ENCODE measurements around the gene UBA7. TPM values are rescaled to one million over a fixed set of nuclear protein-coding genes. Genes with fewer than 3 reads are reported as not detected.

The UBA7 gene
- total RNA-seq, 1 experiment from 2014 or later, result 12.5 TPM

DNA sequence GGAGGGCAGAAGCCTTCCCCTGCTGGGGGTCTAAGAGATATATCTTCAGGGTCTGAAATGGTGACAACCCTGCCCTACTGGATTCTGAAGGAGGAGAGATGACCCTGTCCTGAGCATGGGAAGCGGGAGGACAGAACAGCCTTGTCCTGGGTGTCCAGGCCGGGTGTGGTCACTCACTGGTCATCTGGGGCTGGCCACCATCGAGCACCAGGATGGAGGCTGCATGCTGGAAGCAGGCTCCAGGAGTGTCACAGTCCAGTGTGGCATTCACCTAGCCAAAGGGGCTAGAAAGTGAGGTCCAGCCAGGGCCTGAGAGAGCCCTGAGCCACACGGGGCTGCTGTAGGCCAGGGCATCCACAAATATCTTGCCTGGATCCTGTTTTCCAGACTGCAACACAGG, 19.3 kb downstream of the UBA7 start:
- no peak for TF ChIP-seq TCF7L2 (IDR thresholded peaks at IDR 0.05; ENCODE audit: low read depth, low read length)
- TF ChIP-seq POLR2AphosphoS5 (IDR thresholded peaks at IDR 0.05; ENCODE audit: low read depth, low read length), result no peak
- TF ChIP-seq SIN3A (IDR thresholded peaks at IDR 0.05; ENCODE audit: borderline replicate concordance, insufficient read depth, low read depth, low read length), result no peak
- TF ChIP-seq, protein P1, sequence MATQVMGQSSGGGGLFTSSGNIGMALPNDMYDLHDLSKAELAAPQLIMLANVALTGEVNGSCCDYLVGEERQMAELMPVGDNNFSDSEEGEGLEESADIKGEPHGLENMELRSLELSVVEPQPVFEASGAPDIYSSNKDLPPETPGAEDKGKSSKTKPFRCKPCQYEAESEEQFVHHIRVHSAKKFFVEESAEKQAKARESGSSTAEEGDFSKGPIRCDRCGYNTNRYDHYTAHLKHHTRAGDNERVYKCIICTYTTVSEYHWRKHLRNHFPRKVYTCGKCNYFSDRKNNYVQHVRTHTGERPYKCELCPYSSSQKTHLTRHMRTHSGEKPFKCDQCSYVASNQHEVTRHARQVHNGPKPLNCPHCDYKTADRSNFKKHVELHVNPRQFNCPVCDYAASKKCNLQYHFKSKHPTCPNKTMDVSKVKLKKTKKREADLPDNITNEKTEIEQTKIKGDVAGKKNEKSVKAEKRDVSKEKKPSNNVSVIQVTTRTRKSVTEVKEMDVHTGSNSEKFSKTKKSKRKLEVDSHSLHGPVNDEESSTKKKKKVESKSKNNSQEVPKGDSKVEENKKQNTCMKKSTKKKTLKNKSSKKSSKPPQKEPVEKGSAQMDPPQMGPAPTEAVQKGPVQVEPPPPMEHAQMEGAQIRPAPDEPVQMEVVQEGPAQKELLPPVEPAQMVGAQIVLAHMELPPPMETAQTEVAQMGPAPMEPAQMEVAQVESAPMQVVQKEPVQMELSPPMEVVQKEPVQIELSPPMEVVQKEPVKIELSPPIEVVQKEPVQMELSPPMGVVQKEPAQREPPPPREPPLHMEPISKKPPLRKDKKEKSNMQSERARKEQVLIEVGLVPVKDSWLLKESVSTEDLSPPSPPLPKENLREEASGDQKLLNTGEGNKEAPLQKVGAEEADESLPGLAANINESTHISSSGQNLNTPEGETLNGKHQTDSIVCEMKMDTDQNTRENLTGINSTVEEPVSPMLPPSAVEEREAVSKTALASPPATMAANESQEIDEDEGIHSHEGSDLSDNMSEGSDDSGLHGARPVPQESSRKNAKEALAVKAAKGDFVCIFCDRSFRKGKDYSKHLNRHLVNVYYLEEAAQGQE (IDR thresholded peaks at IDR 0.05; ENCODE audit: insufficient read depth in 1 of 2, low read depth in 2 of 2, low read length in 1 of 2), result no peak
- TF ChIP-seq, protein P2, sequence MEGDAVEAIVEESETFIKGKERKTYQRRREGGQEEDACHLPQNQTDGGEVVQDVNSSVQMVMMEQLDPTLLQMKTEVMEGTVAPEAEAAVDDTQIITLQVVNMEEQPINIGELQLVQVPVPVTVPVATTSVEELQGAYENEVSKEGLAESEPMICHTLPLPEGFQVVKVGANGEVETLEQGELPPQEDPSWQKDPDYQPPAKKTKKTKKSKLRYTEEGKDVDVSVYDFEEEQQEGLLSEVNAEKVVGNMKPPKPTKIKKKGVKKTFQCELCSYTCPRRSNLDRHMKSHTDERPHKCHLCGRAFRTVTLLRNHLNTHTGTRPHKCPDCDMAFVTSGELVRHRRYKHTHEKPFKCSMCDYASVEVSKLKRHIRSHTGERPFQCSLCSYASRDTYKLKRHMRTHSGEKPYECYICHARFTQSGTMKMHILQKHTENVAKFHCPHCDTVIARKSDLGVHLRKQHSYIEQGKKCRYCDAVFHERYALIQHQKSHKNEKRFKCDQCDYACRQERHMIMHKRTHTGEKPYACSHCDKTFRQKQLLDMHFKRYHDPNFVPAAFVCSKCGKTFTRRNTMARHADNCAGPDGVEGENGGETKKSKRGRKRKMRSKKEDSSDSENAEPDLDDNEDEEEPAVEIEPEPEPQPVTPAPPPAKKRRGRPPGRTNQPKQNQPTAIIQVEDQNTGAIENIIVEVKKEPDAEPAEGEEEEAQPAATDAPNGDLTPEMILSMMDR (IDR thresholded peaks at IDR 0.05), result no peak
- peak; percentile 46; the same call in 1 of the 2 replicates for ATAC-seq
- no peaks in the 10 kb centered on the region for H3K9me3 ChIP-seq (ENCODE audit: control insufficient read depth, insufficient read depth, low read depth, low read length)
- no peaks in the 10 kb centered on the region for H3K27me3 ChIP-seq (ENCODE audit: control insufficient read depth, insufficient read depth, low read length)
- BruUV-seq (replicated peaks), result no TSS peak
- DNase-seq (ENCODE audit: low read depth, low spot score), result no peak
- H3K4me1 ChIP-seq (ENCODE audit: control insufficient read depth, insufficient read depth, low read length), result no peaks in the 10 kb centered on the region
- in situ Hi-C loops (cut with HindIII; ENCODE audit: low pct_unique_long_range_greater_than_20kb, low sequenced_read_pairs) (no loop called here), intact Hi-C loops (cut with micrococcal nuclease; ENCODE audit: unreplicated experiment) (no loop called here)
- no peaks in the 10 kb centered on the region for H3K36me3 ChIP-seq (ENCODE audit: control insufficient read depth, insufficient read depth, low read length)
- ChIA-PET CTCF (no interaction called here), POLR2A (no interaction called here)
- H3K4me3 ChIP-seq (ENCODE audit: low read depth in 2 of 2, low read length in 2 of 2), result no peak overlapping the region
- H3K27ac ChIP-seq (ENCODE audit: low read length), result no peak overlapping the region

DNA sequence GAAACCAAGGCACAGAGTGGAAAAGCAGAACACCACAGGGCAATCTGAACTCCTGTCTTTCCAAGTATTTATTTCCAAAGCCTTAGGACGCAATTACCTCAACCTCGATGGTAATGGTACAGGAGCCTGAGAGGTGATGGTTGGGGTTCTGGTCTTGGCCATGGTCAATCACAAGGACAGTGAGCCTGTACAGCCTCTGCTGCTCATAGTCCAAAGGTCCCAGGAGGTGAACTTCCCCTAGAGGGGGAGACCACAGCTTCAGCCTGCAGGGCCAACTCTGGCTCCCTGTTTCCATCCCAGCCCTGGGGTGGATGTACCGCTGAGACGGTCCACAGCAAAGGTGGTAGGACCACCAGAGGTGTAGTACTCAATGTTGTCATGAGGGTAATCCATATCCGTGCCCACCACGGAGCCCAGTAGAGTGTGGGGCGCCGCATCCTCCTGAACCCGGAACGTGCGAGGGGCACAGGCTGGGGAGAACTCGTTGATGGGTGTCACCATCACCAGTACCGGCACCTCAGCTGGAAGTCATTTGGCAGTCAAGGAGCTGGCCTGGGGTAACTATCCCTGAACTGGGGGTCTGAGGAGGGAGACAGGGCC, 20.2 kb downstream of the UBA7 start:
- ChIA-PET CTCF (no interaction called here), POLR2A (no interaction called here)
- Histone ChIP-seq H3K27ac (ENCODE audit: low read length) (no peak overlapping the region), H3K4me1 (ENCODE audit: control insufficient read depth, insufficient read depth, low read length) (no peaks in the 10 kb centered on the region), H3K4me3 (ENCODE audit: low read depth in 2 of 2, low read length in 2 of 2) (no peak overlapping the region), H3K36me3 (ENCODE audit: control insufficient read depth, insufficient read depth, low read length) (no peaks in the 10 kb centered on the region), H3K27me3 (ENCODE audit: control insufficient read depth, insufficient read depth, low read length) (no peaks in the 10 kb centered on the region), H3K9me3 (ENCODE audit: control insufficient read depth, insufficient read depth, low read depth, low read length) (no peaks in the 10 kb centered on the region)
- no peak for DNase-seq (ENCODE audit: low read depth, low spot score)
- BruUV-seq (replicated peaks), result no TSS peak
- TF ChIP-seq TCF7L2 (IDR thresholded peaks at IDR 0.05; ENCODE audit: low read depth, low read length), result no peak
- TF ChIP-seq, protein P2 (IDR thresholded peaks at IDR 0.05), result no peak
- TF ChIP-seq POLR2AphosphoS5 (IDR thresholded peaks at IDR 0.05; ENCODE audit: low read depth, low read length), result no peak
- TF ChIP-seq, protein P1 (IDR thresholded peaks at IDR 0.05; ENCODE audit: insufficient read depth in 1 of 2, low read depth in 2 of 2, low read length in 1 of 2), result no peak
- TF ChIP-seq SIN3A (IDR thresholded peaks at IDR 0.05; ENCODE audit: borderline replicate concordance, insufficient read depth, low read depth, low read length), result no peak
- intact Hi-C loops (cut with micrococcal nuclease; ENCODE audit: unreplicated experiment) (no loop called here), in situ Hi-C loops (cut with HindIII; ENCODE audit: low pct_unique_long_range_greater_than_20kb, low sequenced_read_pairs) (no loop called here)
- no peak for ATAC-seq

All from Panc1 (cell line).